ENCODE results near the gene WAPL. TPM values are rescaled to one million over a fixed set of nuclear protein-coding genes. Genes with fewer than 3 reads are reported as not detected.

The WAPL gene
- total and polyA plus RNA-seq, 2 of the 8 experiments (the other 6 are each of a cell fraction or from before 2014, with no cell fraction given) = 12.8 to 48.1 TPM

- no peak overlapping the region for H3K9ac ChIP-seq (replicated peaks in 1 of 4; ENCODE audit: extremely low read depth in 1 of 4, low read depth in 3 of 4, low read length in 3 of 4)
Measured at GRCh38 chr10:86438091-86438749, 83.4 kb downstream of the WAPL start.

More at GRCh38 chr10:86438091-86438749, 83.4 kb downstream of the WAPL start:
- Histone ChIP-seq H3K56ac (replicated peaks; ENCODE audit: insufficient read length, low read depth, low read length) (no peak overlapping the region), H2BK20ac (ENCODE audit: low read length) (no peak overlapping the region), H4K8ac (ENCODE audit: extremely low read depth, insufficient read depth, low read length) (no peak overlapping the region), H3K18ac (ENCODE audit: extremely low read depth, low read length) (no peak overlapping the region), H3K4me1 (replicated peaks in 1 of 4; ENCODE audit: control insufficient read depth in 3 of 4, insufficient read depth in 4 of 4, low read length in 3 of 4) (peaks cover 0 to 5% (median 0%) of the 10 kb centered on the region in 4 experiments; a peak in 1 of 7 replicates), H3K14ac (ENCODE audit: insufficient read length) (no peak overlapping the region), H4K20me1 (replicated peaks in 1 of 2; ENCODE audit: control insufficient read depth in 1 of 2, insufficient read depth in 2 of 2, low read length in 2 of 2) (no peaks in the 10 kb centered on the region), H2AFZ (ENCODE audit: low read length) (no peak overlapping the region), H3K79me1 (ENCODE audit: low read depth, low read length) (no peaks in the 10 kb centered on the region), H2AK5ac (ENCODE audit: low read depth, low read length) (no peak overlapping the region), H3K4me2 (ENCODE audit: insufficient read depth in 1 of 2, low read depth in 2 of 2, low read length in 2 of 2) (no peak overlapping the region), H3K23me2 (ENCODE audit: low read depth, low read length) (no peaks in the 10 kb centered on the region), H2BK5ac (ENCODE audit: low read depth, low read length) (no peak overlapping the region), H2BK120ac (replicated peaks; ENCODE audit: low read depth, low read length) (no peak overlapping the region), H3K79me2 (ENCODE audit: control insufficient read depth in 1 of 2, insufficient read depth in 2 of 2, low read length in 2 of 2) (no peaks in the 10 kb centered on the region), H3K23ac (ENCODE audit: insufficient read length) (no peak overlapping the region), H2BK15ac (ENCODE audit: low read length) (no peak overlapping the region), H3K36me3 (ENCODE audit: control insufficient read depth in 2 of 4, insufficient read depth in 4 of 4, low read length in 3 of 4) (peaks cover 2 to 59% (median 26%) of the 10 kb centered on the region in 4 experiments), H2BK12ac (ENCODE audit: low read depth, low read length) (no peak overlapping the region), H4K91ac (replicated peaks; ENCODE audit: insufficient read length, low read length) (no peak overlapping the region), H4K5ac (ENCODE audit: insufficient read length, low read depth, low read length) (no peak overlapping the region), H3K4ac (replicated peaks; ENCODE audit: insufficient read length, low read depth, low read length) (no peak overlapping the region), H3K9me3 (ENCODE audit: insufficient read depth in 2 of 2, low read depth in 1 of 2, low read length in 1 of 2) (no peaks in the 10 kb centered on the region), H3K27ac (ENCODE audit: low read depth, low read length) (no peak overlapping the region), H3K4me3 (ENCODE audit: extremely low read depth in 1 of 4, insufficient read depth in 2 of 4, low read depth in 3 of 4, low read length in 4 of 4) (no peak overlapping the region), H3K27me3 (replicated peaks in 1 of 4; ENCODE audit: control insufficient read depth in 3 of 4, extremely low read depth in 1 of 4, insufficient read depth in 3 of 4, low read length in 3 of 4) (no peaks in the 10 kb centered on the region)
- ChIA-PET POLR2A (ENCODE audit: partially characterized antibody) (no interaction called here), CTCF (ENCODE audit: partially characterized antibody) (interaction anchor here (0.9 to 1.3 kb wide), 2 partner anchors 24 to 147 kb away, joined by 3 to 6 read pairs; no protein-coding TSS in a partner anchor)
- DNase-seq (ENCODE audit: low read depth in 1 of 2, low spot score in 2 of 2) (no peak), FAIRE-seq (no peak)
- TF ChIP-seq CTCF (IDR thresholded peaks at IDR 0.05; ENCODE audit: control extremely low read depth in 1 of 3, insufficient read depth in 1 of 3, low read depth in 1 of 3, low read length in 3 of 3) (no peak), KDM5A (IDR thresholded peaks at IDR 0.05; ENCODE audit: low read length) (no peak), POLR2AphosphoS5 (IDR thresholded peaks at IDR 0.05; ENCODE audit: low read depth, low read length) (no peak), SIX5 (IDR thresholded peaks at IDR 0.05; ENCODE audit: low read depth, low read length) (no peak), CREB1 (IDR thresholded peaks at IDR 0.05) (no peak), SIRT6 (IDR thresholded peaks at IDR 0.05; ENCODE audit: low read length) (no peak), BACH1 (IDR thresholded peaks at IDR 0.05; ENCODE audit: low read length) (no peak), POU5F1 (IDR thresholded peaks at IDR 0.05; ENCODE audit: low read depth, low read length) (no peak), SP4 (IDR thresholded peaks at IDR 0.05; ENCODE audit: low read length) (no peak), RXRA (IDR thresholded peaks at IDR 0.05; ENCODE audit: insufficient read depth, low read depth, low read length) (no peak), SAP30 (IDR thresholded peaks at IDR 0.05; ENCODE audit: insufficient read depth, insufficient replicate concordance, low read length) (no peak)
- WGBS, 2 experiments (ENCODE audit: extremely low coverage in 1 of 2, insufficient coverage in 1 of 2, insufficient read length in 1 of 2, insufficient replicate concordance in 2 of 2, low coverage in 1 of 2, low lambda C conversion rate in 2 of 2, missing lambda C conversion rate in 1 of 2) = 81% methylated on average over 8 of the region's 8 CpGs; no CpG with 5 or more reads in 1 of the 2 experiments

Data from H1 (cell line).